DMS 273 (cell line): Measurements from ENCODE around the gene CREB5.
A peak's percentile ranks its signal among the peaks of the same experiment; 100 is the strongest.

Experiments used
- DNase-seq: peaks from one replicate; lab custom pipeline; 2025; ENCODE audit not compliant: unreplicated experiment; lab: John Stamatoyannopoulos, UW

The CREB5 gene

GRCh38 chr7:28672397-28672797, 260.1 kb downstream of the CREB5 start:
- no peak for DNase-seq

- no peak for DNase-seq
Observed at GRCh38 chr7:28674359-28674782, 262.1 kb downstream of the CREB5 start.

- no peak for DNase-seq
Observed at GRCh38 chr7:28675429-28675828, 263.1 kb downstream of the CREB5 start.

GRCh38 chr7:28677668-28678067, 265.4 kb downstream of the CREB5 start:
- no peak for DNase-seq

GRCh38 chr7:28678431-28678965, 266.2 kb downstream of the CREB5 start:
- DNase-seq, result no peak

GRCh38 chr7:28681693-28682310, 269.5 kb downstream of the CREB5 start:
- no peak for DNase-seq

GRCh38 chr7:28682801-28683200, 270.5 kb downstream of the CREB5 start:
- no peak for DNase-seq

GRCh38 chr7:28684650-28685241, 272.4 kb downstream of the CREB5 start:
- no peak for DNase-seq

- DNase-seq, result peak; percentile 70
Observed at GRCh38 chr7:28685242-28685643, 272.9 kb downstream of the CREB5 start.

- peak; percentile 100 for DNase-seq
Observed at GRCh38 chr7:28685644-28686417, 273.5 kb downstream of the CREB5 start.

- DNase-seq, result peak; percentile 91
Observed at GRCh38 chr7:28686418-28686800, 274.1 kb downstream of the CREB5 start.

- no peak for DNase-seq
Observed at GRCh38 chr7:28687537-28687936, 275.2 kb downstream of the CREB5 start.

- DNase-seq, result no peak
Observed at GRCh38 chr7:28688174-28688573, 275.9 kb downstream of the CREB5 start.

GRCh38 chr7:28688651-28689050, 276.3 kb downstream of the CREB5 start:
- DNase-seq, result no peak

GRCh38 chr7:28695300-28696295, 283.3 kb downstream of the CREB5 start:
- DNase-seq, result no peak

- DNase-seq, result no peak
Observed at GRCh38 chr7:28697913-28698563, 285.7 kb downstream of the CREB5 start.

- no peak for DNase-seq
Observed at GRCh38 chr7:28698840-28699239, 286.5 kb downstream of the CREB5 start.

- peak; percentile 37 for DNase-seq
Observed at GRCh38 chr7:28700096-28700495, 287.8 kb downstream of the CREB5 start.

GRCh38 chr7:28700790-28701203, 288.5 kb downstream of the CREB5 start:
- DNase-seq, result peak; percentile 80

- DNase-seq, result peak; percentile 35
Observed at GRCh38 chr7:28701731-28702130, 289.4 kb downstream of the CREB5 start.
